ENCODE data around the gene ZNF385C.

- TF ChIP-seq CTCF (conservative IDR thresholded peaks at IDR 0.05 in 1 of 2, IDR thresholded peaks at IDR 0.05 in 1 of 2; ENCODE audit: low read depth in 1 of 2, low read length in 2 of 2) (no peak), EZH2 (IDR thresholded peaks at IDR 0.05; ENCODE audit: low read length, missing control alignments) (peak; percentile 65)
Observed at GRCh38 chr17:42053731-42054500, 44.4 kb downstream of the ZNF385C start.
